Activated CD4-positive, alpha-beta T cell treated with anti-CD3 and anti-CD28 coated beads, Interleukin-2, amount 50 U/mL, for 4 hours (primary cell): Measurements from ENCODE around the gene GSTCD.
"Not testable (repeated sequence)": the region's sequence is repeated elsewhere in the genome, so short reads cannot be mapped to it uniquely, and the experiment has no call there.

Source experiments
- DNase-seq, 2 experiments: peaks; one replicate each; pipeline ENCODE4 v3.0.0-alpha.2; 2020

The GSTCD gene, protein sequence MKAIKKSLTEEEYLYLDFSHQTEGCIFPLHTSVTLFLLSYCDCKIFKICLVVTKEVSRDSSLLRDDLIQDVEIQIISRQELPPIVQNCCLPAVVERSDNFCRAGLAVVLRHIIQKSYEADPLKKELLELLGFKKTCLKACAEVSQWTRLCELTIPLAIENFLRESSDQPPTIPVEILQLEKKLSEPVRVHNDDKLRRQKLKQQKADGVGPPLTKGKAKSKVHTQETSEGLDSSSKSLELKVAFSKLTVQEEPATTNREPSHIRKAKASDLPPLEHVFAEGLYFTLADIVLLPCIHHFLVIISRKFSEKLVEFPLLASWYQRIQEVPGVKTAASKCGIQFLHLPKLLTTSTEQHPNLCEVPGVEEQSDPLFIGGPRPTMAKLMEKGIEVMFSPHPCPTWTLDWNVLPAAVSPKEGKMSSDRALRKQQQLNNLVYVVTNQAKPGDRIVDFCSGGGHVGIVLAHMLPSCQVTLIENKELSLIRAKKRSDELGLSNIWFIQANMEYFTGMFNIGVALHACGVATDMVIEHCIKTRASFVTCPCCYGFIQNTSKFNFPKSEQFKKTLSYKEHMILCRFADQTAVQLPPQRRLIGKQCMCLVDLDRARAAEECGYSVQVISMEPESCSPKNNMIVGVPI

GRCh38 chr4:105708181-105709080 lies at the start of gene GSTCD, which contains the start of gene INTS12:
Gene GSTCD (plus strand): TSS chr4:105708784. CDS start chr4:105717614, 8,830 bp downstream.
Gene INTS12 (minus strand): TSS chr4:105708689. CDS start chr4:105700005, 8,684 bp downstream.
- DNase-seq = peak; percentile 84 to 86

DNA sequence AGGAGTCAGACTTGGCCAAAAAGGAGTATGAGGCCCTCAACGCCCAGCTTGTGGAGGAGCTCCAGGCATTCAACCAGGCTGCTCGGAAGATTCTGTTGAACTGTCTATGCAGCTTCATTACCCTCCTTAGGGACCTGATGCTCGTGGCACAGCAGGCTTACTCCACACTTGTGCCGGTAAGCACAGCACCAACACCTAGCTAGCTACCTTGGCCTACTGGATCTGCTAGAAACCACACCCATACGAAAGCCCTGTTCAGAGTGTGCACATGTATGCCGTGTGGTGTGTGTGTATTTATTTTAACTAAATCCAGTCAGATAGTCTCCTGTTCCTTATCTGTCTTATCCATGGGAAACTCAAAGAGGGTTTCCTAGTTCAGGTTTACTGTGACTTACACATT lies 49.4 kb upstream of the GSTCD start:
- DNase-seq = no peak

DNA sequence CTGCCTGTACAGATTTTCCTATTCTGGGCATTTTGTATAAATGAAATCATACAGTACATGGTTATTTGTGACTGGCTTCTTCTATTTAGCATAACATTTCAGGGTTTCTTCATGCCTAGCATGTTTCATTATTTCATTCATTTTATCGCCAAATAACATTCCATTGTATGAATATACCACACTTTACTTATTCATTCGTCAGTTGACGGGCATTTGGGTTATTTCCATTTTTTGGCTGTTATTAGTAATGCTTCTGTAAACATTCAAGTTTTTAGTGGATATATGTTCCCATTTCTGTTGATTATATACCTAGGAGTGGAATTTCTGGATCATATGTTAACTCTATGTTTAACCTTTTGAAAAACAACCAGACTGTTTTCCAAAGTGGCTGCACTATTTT lies 47.6 kb upstream of the GSTCD start:
- DNase-seq = no peak

DNA sequence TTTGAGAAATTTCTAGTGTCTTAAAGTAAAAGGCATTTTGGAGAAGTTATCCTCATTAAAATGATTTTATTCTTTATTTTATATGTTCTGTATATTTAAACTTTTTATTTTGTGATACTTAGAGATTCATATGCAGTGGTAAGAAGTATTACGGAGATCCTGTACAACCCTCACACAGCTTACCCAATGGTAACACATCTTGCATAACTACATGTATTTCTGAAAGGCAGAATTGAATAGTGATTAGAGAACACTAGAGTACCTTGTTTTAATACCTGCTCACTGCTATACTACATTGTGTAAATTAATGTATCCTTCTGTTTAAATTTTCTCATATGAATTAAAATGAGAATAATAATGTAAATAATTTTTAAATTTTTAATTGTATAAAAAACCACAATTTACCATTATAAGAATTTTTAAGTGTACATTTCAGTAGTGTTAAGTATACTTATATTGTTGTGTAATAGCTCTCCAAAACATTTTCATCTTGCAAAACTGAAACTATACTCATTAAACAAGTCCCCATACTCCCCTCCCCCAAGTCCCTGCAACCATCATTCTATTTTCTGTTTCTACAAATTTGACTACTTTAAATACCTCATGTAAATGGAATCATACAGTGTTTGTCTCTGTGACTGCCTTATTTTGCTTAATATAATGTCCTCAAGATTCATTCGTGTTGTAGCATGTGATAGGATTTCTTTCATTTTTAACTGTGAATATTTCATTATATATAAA lies 45.5 kb upstream of the GSTCD start:
- no peak for DNase-seq

GRCh38 chr4:105666693-105667092 lies 41.9 kb upstream of the GSTCD start:
- no peak for DNase-seq

DNA sequence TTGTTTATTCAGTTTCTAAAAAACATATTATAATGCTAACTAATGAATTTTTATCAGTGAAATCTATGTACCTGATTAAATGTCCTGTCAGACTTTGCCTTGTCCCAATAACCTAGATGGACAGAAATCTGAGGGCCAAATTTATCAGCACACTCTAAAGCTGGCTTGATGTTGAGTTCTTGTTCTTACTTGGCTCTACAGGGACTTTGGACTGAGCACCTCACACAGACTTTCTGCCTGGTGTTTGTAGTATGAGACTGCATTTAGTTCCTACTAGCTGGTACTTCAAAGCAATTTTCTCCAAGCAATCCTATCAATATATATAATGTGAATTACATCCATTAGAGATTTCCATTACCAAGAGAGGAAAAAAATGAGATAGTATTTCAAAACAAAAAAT lies 37.9 kb upstream of the GSTCD start:
- DNase-seq = no peak

DNA sequence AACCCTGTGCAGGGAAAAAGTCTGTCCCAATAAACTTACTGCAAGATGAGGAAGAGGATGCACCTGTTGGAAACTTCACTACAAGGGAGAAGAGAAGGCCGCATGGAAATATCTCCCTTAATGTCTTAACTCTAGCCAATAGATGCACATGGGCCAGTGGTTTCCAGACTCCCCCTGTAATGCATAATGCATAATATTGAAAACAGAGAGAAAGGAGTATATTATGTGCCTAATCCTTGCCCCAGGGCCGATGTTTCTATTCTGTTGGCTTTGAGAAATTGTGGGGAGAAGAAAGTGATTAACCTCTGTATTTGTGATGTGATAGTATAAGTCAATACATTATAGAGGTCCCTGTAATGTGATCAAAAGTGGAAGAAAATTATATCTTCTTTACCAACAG lies 37.3 kb upstream of the GSTCD start:
- no peak for DNase-seq

DNA sequence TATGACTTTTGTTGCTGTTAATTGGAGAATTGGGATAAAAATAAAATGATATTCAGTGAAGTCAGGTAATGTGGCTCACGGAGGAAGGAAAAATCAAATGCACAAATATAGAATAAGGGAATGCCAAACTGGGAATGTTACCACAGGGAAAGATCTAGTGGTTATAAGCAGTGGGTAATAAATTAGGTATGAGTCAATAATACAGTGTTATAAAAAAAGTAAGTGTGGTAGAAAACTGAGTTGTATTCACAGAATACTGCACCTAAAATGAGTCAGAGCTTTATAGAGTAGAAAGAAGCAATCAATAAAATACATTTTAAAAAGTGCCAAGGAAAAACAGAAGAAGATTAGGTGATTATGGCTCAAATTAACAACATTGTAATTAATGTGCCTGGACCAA lies 34.6 kb upstream of the GSTCD start:
- DNase-seq = no peak

GRCh38 chr4:105677709-105678108 lies 30.9 kb upstream of the GSTCD start:
- no peak for DNase-seq

- DNase-seq = no peak
Observed at GRCh38 chr4:105679186-105679585, 29.4 kb upstream of the GSTCD start.

- no peak for DNase-seq
Observed at GRCh38 chr4:105683038-105683437, 25.5 kb upstream of the GSTCD start.

GRCh38 chr4:105686571-105686970 lies 22.0 kb upstream of the GSTCD start:
- no peak for DNase-seq

DNA sequence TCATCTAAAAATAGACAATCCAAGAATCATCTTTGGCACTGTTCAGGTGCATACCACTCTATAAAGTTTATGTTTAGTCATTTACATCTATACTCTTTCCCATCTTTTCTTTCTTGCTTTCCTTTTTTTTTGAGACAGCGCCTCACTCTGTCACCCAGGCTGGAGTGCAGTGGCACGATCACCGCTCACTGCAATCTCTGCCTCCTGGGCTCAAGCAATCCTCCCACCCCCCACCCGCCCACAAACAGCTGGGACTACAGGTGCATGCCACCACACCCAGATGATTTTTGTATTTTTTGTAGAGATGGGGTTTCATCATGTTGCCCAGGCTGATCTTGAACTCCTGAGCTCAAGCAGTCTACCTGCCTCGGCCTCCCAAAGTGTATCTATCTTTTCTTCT lies 13.8 kb upstream of the GSTCD start:
- not testable (repeated sequence) for DNase-seq

DNA sequence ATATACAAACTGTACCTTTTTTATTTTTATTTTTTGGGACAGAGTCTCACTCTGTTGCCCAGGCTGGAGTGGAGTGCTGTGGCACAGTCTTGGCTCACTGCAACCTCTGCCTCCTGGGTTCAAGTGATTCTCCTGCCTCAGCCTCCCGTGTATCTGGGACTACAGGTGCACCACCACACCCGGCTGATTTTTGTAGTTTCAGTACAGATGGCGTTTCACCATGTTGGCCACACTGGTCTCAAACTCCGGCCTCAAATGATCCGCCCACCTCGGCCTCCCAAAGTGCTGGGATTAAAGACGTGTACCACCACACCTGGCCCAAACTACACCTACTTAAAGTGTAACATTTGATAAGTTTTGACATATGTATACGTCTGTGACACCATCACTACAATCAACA lies 12.8 kb upstream of the GSTCD start:
- not testable (repeated sequence) for DNase-seq

DNA sequence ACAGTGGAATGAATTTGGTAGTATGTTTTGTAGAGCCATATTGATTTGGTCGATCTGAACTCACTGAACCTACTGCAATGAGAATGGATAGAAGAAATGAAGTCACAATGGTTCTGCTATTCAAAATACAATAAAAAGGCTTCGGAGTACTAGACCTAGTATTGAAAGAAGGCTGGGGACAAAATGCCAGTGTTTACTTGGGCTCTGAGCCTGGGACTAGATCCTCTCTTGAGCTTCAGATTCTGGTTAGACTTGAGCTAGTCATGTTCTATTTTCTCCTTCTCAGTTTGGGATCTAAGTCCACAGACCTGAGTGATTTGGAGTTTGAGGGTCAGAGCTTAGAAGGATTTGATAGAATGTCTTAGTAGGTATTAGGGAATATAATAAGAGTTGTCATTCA lies 10.0 kb upstream of the GSTCD start:
- DNase-seq = no peak

GRCh38 chr4:105707782-105708180 lies 803 bp upstream of the GSTCD start:
- DNase-seq = no peak

DNA sequence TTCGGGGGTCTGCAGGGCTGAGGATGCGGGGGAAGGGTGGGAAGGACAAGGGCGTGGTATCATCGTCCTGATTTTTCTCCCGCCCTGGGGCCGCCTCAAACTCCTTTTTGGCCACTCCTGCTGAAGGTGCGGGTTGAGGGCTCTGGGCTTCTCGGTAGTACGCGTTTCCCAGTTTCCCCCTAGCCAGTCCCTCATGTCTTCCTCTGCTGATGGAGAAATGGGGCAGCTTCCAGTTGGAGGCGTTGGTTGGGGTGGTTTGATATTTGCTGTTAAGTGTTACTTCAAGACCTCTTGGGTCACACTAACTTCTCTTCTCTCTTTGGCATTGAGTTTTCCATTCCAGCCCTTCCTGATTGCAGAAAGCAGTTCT lies 482 bp downstream of the GSTCD start:
- DNase-seq = no peak

DNA sequence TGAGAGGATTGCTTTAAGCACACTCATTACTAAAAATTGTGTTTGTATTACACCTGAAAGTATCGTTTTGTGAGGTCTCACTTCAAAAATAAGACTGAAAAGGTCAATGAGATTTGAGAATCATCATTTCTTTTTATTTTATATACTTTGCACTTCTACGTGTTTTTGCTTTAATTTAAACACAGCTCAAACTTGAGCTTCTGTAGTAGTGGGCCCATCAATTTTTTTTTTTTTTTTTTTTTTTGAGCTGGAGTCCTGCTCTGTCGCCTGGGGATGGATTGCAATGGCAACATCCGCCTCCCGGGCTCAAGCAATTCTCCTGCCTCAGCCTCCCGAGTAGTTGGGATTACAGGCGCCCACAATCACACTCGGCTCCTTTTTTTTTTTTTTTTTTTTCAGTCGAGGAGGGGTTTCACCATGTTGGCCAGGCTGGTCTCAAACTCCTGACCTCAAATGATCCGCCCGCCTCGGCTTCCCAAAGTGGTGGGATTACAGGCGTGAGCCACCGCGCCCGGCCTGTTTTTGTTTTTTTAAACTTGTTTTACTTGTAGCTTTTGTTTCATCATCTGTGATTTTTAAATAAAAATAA lies 1.5 kb downstream of the GSTCD start:
- DNase-seq = no peak

- no peak for DNase-seq
Observed at GRCh38 chr4:105710678-105711077, 2.1 kb downstream of the GSTCD start.

GRCh38 chr4:105712766-105713165 lies 4.2 kb downstream of the GSTCD start:
- no peak for DNase-seq

GRCh38 chr4:105714071-105714521 lies 5.5 kb downstream of the GSTCD start:
- no peak for DNase-seq

DNA sequence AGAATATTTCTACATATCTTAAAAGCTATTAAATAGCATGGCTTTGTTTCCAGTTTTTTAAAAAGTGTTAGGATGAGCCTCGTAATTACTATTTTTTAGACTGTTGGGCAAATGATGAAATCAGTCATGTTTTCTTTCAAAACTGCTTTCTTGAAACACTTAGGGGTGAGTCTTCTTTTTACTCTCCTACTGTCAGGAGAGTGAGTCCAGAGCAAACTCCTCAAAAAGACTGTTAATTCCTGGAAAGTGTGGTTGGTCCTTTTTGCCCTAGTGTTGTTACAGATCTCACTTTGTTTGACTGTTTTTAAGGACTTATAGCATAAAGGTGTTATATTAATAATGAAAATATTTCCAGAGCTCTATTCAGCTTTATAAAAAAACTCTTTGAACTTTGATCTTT lies 6.3 kb downstream of the GSTCD start:
- DNase-seq = no peak
